Myocyte (in vitro differentiated cells): ENCODE data around the gene EXOC4. TPM values are rescaled to one million over a fixed set of nuclear protein-coding genes. Genes with fewer than 3 reads are reported as not detected.

Source experiments
- DNase-seq: peaks from one replicate; pipeline ENCODE4 v3.0.0-alpha.2; 2012; ENCODE audit warnings: low read depth
- microRNA-seq: library from miRNA; unstranded; fragments of <30 nt; microRNA quantifications from one replicate; pipeline ENCODE4, GENCODE V29; 2016
- total RNA-seq: library from RNA; depleted of rRNA; stranded (reverse); fragments of >200 nt; gene quantifications from 2 replicates; pipeline ENCODE4 v1.2.3, GENCODE V29; 2014

The EXOC4 gene
- total RNA-seq, 1 donor from 2014 or later = 106 TPM

GRCh38 chr7:134088199-134088598 is 835.3 kb downstream of the EXOC4 start:
- no peak for DNase-seq

GRCh38 chr7:134089446-134089845 is 836.6 kb downstream of the EXOC4 start:
- DNase-seq = no peak

- no peak for DNase-seq
Observed at GRCh38 chr7:134098072-134098471, 845.2 kb downstream of the EXOC4 start.

GRCh38 chr7:134101716-134102115 is 848.8 kb downstream of the EXOC4 start:
- no peak for DNase-seq

GRCh38 chr7:134104166-134104565 is 851.3 kb downstream of the EXOC4 start:
- no peak for DNase-seq

GRCh38 chr7:134105841-134106240 is 853.0 kb downstream of the EXOC4 start:
- DNase-seq = no peak

GRCh38 chr7:134108802-134109201 is 855.9 kb downstream of the EXOC4 start:
- no peak for DNase-seq

- no peak for DNase-seq
Observed at GRCh38 chr7:134113655-134114054, 860.8 kb downstream of the EXOC4 start.

- DNase-seq = no peak
Observed at GRCh38 chr7:134114992-134115391, 862.1 kb downstream of the EXOC4 start.

Small RNAs within 50 kb of the gene (microRNA-seq; reads per million reads assigned to microRNA genes)
- gene MIR6133 = not detected

Other genes with a start within 250 kb of the EXOC4 start
- gene CHCHD3, start 171.0 kb upstream of the EXOC4 start, total RNA-seq = 81.0 and 133 TPM in 2 replicates